ENCODE data around the gene NDE1. TPM values are rescaled to one million over a fixed set of nuclear protein-coding genes. Genes with fewer than 3 reads are reported as not detected.

NDE1 gene
- total and polyA plus RNA-seq, 2 donors (not counting 1 experiment from before 2014, with no cell fraction given): 33.5 to 149 TPM

DNA sequence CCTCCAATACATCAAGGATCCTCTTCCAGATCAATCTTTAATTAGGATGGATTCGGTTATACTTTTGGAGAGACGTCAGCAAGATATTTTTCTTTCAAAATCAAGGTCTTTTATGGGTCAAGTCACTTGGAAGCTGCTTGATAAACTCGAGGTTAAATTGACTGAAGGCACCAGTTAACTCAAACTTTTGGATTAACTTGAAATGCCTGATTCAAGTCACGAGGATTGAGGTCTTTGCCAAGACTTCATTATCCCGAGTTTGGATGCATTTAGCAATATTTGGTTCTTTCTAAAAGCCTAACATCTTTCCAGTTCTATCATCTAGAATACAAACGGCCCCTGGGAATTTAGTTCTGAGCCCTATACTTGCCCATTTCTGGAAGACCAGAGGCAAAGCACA lies 123.9 kb downstream of the NDE1 start:
- Histone ChIP-seq H3K4me1 (ENCODE audit: control insufficient read depth in 2 of 2, insufficient read depth in 2 of 2, low read length in 2 of 2) (no peaks in the 10 kb centered on the region), H3K9ac (ENCODE audit: low read length) (no peak overlapping the region), H3K4me2 (replicated peaks; ENCODE audit: low read depth, low read length, poor library complexity, severe bottlenecking) (no peak overlapping the region), H3K79me2 (ENCODE audit: control insufficient read depth, insufficient read depth, low read length) (no peaks in the 10 kb centered on the region), H3K9me3 (ENCODE audit: control extremely low read depth in 1 of 3, control insufficient read depth in 2 of 3, insufficient read depth in 1 of 3, low read length in 2 of 3) (peaks cover 0 to 3% (median 0%) of the 10 kb centered on the region in 3 donors), H3K36me3 (replicated peaks in 1 of 2; ENCODE audit: control extremely low read depth in 1 of 2, control insufficient read depth in 1 of 2, extremely low read depth in 1 of 2, insufficient read depth in 2 of 2, low read length in 1 of 2) (no peaks in the 10 kb centered on the region), H2AFZ (ENCODE audit: insufficient read depth, low read depth, low read length, poor library complexity, severe bottlenecking) (no peak overlapping the region), H3K27me3 (replicated peaks in 1 of 4; ENCODE audit: control extremely low read depth in 1 of 4, control insufficient read depth in 3 of 4, insufficient read depth in 4 of 4, low read length in 3 of 4) (no peaks in the 10 kb centered on the region), H3K27ac (ENCODE audit: low read length in 2 of 2) (no peak overlapping the region), H3K4me3 (ENCODE audit: control extremely low read depth in 1 of 5, extremely low read depth in 1 of 5, insufficient read depth in 1 of 5, low read depth in 2 of 5, low read length in 4 of 5) (no peak overlapping the region), H4K20me1 (ENCODE audit: control insufficient read depth, insufficient read depth, low read length, poor library complexity, severe bottlenecking) (no peaks in the 10 kb centered on the region)
- CTCF ChIA-PET: no interaction called here
- intact Hi-C loops (cut with micrococcal nuclease): no loop called here
- TF ChIP-seq EZH2 (IDR thresholded peaks at IDR 0.05; ENCODE audit: borderline replicate concordance, insufficient read depth, low read depth, low read length, poor library complexity, severe bottlenecking): no peak
- TF ChIP-seq, protein P1, sequence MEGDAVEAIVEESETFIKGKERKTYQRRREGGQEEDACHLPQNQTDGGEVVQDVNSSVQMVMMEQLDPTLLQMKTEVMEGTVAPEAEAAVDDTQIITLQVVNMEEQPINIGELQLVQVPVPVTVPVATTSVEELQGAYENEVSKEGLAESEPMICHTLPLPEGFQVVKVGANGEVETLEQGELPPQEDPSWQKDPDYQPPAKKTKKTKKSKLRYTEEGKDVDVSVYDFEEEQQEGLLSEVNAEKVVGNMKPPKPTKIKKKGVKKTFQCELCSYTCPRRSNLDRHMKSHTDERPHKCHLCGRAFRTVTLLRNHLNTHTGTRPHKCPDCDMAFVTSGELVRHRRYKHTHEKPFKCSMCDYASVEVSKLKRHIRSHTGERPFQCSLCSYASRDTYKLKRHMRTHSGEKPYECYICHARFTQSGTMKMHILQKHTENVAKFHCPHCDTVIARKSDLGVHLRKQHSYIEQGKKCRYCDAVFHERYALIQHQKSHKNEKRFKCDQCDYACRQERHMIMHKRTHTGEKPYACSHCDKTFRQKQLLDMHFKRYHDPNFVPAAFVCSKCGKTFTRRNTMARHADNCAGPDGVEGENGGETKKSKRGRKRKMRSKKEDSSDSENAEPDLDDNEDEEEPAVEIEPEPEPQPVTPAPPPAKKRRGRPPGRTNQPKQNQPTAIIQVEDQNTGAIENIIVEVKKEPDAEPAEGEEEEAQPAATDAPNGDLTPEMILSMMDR (IDR thresholded peaks at IDR 0.05): no peak
- WGBS (ENCODE audit: insufficient coverage): 77% methylated on average over 4 of the region's 6 CpGs
- no peaks in the 10 kb centered on the region for H3K4me1 Mint-ChIP-seq
- DNase-seq (no peak), ATAC-seq (ENCODE audit: low read depth) (no peak)
- no peaks in the 10 kb centered on the region for H3K9me3 Mint-ChIP-seq (ENCODE audit: insufficient read depth)
- no peaks in the 10 kb centered on the region for H3K27me3 Mint-ChIP-seq
- POLR2A ChIA-PET: no interaction called here
- no peak overlapping the region for H3K4me3 Mint-ChIP-seq
- H3K27ac Mint-ChIP-seq: no peak overlapping the region

DNA sequence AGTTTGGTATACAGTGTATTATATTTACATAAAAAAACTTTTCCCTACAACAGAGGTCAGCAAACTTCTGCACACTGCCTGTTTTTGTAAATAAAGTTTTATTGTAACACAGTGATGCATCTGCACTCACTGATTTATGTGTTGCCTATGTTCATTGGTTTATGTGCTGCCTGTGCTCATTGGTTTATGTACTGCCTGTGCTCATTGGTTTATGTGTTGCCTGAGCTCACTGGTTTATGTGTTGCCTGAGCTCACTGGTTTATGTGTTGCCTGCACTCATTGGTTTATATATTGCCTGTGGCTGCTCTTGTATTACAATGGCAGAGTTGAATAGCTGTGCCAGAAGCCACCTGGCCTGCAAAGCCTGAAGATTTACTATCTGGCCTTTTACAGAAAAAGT lies 125.2 kb downstream of the NDE1 start:
- Mint-ChIP-seq H3K4me3 (no peak overlapping the region), H3K27ac (no peak overlapping the region), H3K27me3 (no peaks in the 10 kb centered on the region), H3K4me1 (no peaks in the 10 kb centered on the region), H3K9me3 (ENCODE audit: insufficient read depth) (no peaks in the 10 kb centered on the region)
- Histone ChIP-seq H4K20me1 (ENCODE audit: control insufficient read depth, insufficient read depth, low read length, poor library complexity, severe bottlenecking) (no peaks in the 10 kb centered on the region), H3K27me3 (replicated peaks in 1 of 4; ENCODE audit: control extremely low read depth in 1 of 4, control insufficient read depth in 3 of 4, insufficient read depth in 4 of 4, low read length in 3 of 4) (peaks cover 0 to 3% (median 0%) of the 10 kb centered on the region in 4 experiments), H3K9ac (ENCODE audit: low read length) (no peak overlapping the region), H3K27ac (ENCODE audit: low read length in 2 of 2) (no peak overlapping the region), H3K4me2 (replicated peaks; ENCODE audit: low read depth, low read length, poor library complexity, severe bottlenecking) (no peak overlapping the region), H3K9me3 (ENCODE audit: control extremely low read depth in 1 of 3, control insufficient read depth in 2 of 3, insufficient read depth in 1 of 3, low read length in 2 of 3) (no peaks in the 10 kb centered on the region), H2AFZ (ENCODE audit: insufficient read depth, low read depth, low read length, poor library complexity, severe bottlenecking) (no peak overlapping the region), H3K4me3 (ENCODE audit: control extremely low read depth in 1 of 5, extremely low read depth in 1 of 5, insufficient read depth in 1 of 5, low read depth in 2 of 5, low read length in 4 of 5) (no peak overlapping the region), H3K36me3 (replicated peaks in 1 of 2; ENCODE audit: control extremely low read depth in 1 of 2, control insufficient read depth in 1 of 2, extremely low read depth in 1 of 2, insufficient read depth in 2 of 2, low read length in 1 of 2) (no peaks in the 10 kb centered on the region), H3K4me1 (ENCODE audit: control insufficient read depth in 2 of 2, insufficient read depth in 2 of 2, low read length in 2 of 2) (no peaks in the 10 kb centered on the region), H3K79me2 (ENCODE audit: control insufficient read depth, insufficient read depth, low read length) (no peaks in the 10 kb centered on the region)
- CTCF ChIA-PET: interaction anchor here (0.7 to 1.0 kb wide), 2 partner anchors 9 to 11 kb away, joined by 3 to 4 read pairs; no protein-coding TSS in a partner anchor
- TF ChIP-seq EZH2 (IDR thresholded peaks at IDR 0.05; ENCODE audit: borderline replicate concordance, insufficient read depth, low read depth, low read length, poor library complexity, severe bottlenecking): no peak
- POLR2A ChIA-PET: no interaction called here
- DNase-seq (no peak), ATAC-seq (ENCODE audit: low read depth) (no peak)
- intact Hi-C loops (cut with micrococcal nuclease): no loop called here
